Measurements from ENCODE around the gene NOC2L. TPM values are rescaled to one million over a fixed set of nuclear protein-coding genes. Genes with fewer than 3 reads are reported as not detected.

The NOC2L gene
- total and polyA plus RNA-seq, 9 of the 15 experiments (the other 6 are each of a cell fraction or from before 2014, with no cell fraction given), result 4.0 to 410 (median 200) TPM

DNA sequence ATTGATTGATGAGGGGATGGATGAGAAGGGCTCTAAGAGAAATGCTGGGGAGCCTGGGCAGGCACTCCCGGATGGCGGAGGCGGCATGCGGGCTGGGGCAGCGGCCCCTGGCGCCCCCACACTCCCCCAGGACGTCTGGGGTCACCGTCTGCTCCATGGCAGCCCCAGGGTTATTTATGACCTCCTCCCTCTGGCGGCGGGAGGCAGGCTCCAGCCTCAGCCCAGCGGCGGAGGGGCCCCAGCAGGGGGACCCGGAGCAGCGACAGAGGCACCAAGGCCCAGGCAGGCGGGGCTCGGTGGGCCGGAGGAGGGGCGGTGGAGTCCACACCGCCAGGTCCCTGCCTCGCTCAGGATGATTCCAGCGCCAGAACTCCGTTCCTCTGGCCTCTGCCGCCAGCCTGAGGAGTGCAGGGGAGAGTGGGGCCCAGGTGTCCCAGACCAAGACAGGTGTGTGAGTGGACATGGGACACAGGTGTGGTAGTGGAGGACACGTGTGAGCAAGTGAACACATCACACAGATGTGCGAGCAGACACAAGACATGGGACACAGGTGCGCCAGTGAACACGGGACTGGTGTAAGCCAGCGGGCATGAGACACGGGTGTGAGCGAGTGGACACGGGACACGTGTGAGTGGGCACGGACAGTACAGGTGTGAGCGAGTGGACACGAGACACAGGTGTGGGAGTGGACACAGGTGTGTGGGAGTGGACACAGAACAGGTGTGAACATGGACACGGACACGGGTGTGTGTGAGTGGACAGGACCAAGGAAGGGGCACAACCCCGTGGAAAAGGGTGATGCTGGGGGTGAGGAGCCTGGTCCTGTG, 37.8 kb downstream of the NOC2L start (continued):
- TF ChIP-seq SMARCC2 (IDR thresholded peaks at IDR 0.05; ENCODE audit: low read depth), result no peak
- no peak for TF ChIP-seq ZNF253 (CRISPR knock-in tag; conservative IDR thresholded peaks at IDR 0.05)
- TF ChIP-seq, protein P1, sequence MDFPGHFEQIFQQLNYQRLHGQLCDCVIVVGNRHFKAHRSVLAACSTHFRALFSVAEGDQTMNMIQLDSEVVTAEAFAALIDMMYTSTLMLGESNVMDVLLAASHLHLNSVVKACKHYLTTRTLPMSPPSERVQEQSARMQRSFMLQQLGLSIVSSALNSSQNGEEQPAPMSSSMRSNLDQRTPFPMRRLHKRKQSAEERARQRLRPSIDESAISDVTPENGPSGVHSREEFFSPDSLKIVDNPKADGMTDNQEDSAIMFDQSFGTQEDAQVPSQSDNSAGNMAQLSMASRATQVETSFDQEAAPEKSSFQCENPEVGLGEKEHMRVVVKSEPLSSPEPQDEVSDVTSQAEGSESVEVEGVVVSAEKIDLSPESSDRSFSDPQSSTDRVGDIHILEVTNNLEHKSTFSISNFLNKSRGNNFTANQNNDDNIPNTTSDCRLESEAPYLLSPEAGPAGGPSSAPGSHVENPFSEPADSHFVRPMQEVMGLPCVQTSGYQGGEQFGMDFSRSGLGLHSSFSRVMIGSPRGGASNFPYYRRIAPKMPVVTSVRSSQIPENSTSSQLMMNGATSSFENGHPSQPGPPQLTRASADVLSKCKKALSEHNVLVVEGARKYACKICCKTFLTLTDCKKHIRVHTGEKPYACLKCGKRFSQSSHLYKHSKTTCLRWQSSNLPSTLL (IDR thresholded peaks at IDR 0.05), result no peak
- no peak for TF ChIP-seq HLTF (IDR thresholded peaks at IDR 0.05)
- TF ChIP-seq MAZ (CRISPR knock-in tag; conservative IDR thresholded peaks at IDR 0.05 in 1 of 2, IDR thresholded peaks at IDR 0.05 in 1 of 2), result peak; percentile 86 to 94
- TF ChIP-seq SMAD1 (IDR thresholded peaks at IDR 0.05; ENCODE audit: low read depth, low read length, partially characterized antibody), result no peak
- no peak for TF ChIP-seq ZNF830 (CRISPR knock-in tag; IDR thresholded peaks at IDR 0.05)
- TF ChIP-seq, protein P2, sequence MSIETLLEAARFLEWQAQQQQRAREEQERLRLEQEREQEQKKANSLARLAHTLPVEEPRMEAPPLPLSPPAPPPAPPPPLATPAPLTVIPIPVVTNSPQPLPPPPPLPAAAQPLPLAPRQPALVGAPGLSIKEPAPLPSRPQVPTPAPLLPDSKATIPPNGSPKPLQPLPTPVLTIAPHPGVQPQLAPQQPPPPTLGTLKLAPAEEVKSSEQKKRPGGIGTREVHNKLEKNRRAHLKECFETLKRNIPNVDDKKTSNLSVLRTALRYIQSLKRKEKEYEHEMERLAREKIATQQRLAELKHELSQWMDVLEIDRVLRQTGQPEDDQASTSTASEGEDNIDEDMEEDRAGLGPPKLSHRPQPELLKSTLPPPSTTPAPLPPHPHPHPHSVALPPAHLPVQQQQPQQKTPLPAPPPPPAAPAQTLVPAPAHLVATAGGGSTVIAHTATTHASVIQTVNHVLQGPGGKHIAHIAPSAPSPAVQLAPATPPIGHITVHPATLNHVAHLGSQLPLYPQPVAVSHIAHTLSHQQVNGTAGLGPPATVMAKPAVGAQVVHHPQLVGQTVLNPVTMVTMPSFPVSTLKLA (conservative IDR thresholded peaks at IDR 0.05), result peak in 1 of 2 experiments; percentile 72; a peak in 2 of 4 replicates
- TF ChIP-seq, protein P3, sequence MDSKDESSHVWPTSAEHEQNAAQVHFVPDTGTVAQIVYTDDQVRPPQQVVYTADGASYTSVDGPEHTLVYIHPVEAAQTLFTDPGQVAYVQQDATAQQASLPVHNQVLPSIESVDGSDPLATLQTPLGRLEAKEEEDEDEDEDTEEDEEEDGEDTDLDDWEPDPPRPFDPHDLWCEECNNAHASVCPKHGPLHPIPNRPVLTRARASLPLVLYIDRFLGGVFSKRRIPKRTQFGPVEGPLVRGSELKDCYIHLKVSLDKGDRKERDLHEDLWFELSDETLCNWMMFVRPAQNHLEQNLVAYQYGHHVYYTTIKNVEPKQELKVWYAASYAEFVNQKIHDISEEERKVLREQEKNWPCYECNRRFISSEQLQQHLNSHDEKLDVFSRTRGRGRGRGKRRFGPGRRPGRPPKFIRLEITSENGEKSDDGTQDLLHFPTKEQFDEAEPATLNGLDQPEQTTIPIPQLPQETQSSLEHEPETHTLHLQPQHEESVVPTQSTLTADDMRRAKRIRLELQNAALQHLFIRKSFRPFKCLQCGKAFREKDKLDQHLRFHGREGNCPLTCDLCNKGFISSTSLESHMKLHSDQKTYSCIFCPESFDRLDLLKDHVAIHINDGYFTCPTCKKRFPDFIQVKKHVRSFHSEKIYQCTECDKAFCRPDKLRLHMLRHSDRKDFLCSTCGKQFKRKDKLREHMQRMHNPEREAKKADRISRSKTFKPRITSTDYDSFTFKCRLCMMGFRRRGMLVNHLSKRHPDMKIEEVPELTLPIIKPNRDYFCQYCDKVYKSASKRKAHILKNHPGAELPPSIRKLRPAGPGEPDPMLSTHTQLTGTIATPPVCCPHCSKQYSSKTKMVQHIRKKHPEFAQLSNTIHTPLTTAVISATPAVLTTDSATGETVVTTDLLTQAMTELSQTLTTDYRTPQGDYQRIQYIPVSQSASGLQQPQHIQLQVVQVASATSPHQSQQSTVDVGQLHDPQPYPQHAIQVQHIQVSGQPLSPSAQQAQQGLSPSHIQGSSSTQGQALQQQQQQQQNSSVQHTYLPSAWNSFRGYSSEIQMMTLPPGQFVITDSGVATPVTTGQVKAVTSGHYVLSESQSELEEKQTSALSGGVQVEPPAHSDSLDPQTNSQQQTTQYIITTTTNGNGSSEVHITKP (IDR thresholded peaks at IDR 0.05; ENCODE audit: partially characterized antibody), result peak; percentile 44
- TF ChIP-seq ZNF184 (CRISPR knock-in tag; IDR thresholded peaks at IDR 0.05), result no peak
- no peak for TF ChIP-seq ZNF699 (CRISPR knock-in tag; IDR thresholded peaks at IDR 0.05; ENCODE audit: insufficient replicate concordance)
- TF ChIP-seq TFAM (CRISPR knock-in tag; conservative IDR thresholded peaks at IDR 0.05), result no peak
- TF ChIP-seq, protein P4, sequence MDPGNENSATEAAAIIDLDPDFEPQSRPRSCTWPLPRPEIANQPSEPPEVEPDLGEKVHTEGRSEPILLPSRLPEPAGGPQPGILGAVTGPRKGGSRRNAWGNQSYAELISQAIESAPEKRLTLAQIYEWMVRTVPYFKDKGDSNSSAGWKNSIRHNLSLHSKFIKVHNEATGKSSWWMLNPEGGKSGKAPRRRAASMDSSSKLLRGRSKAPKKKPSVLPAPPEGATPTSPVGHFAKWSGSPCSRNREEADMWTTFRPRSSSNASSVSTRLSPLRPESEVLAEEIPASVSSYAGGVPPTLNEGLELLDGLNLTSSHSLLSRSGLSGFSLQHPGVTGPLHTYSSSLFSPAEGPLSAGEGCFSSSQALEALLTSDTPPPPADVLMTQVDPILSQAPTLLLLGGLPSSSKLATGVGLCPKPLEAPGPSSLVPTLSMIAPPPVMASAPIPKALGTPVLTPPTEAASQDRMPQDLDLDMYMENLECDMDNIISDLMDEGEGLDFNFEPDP (CRISPR knock-in tag; IDR thresholded peaks at IDR 0.05), result no peak
- TF ChIP-seq, protein P5, sequence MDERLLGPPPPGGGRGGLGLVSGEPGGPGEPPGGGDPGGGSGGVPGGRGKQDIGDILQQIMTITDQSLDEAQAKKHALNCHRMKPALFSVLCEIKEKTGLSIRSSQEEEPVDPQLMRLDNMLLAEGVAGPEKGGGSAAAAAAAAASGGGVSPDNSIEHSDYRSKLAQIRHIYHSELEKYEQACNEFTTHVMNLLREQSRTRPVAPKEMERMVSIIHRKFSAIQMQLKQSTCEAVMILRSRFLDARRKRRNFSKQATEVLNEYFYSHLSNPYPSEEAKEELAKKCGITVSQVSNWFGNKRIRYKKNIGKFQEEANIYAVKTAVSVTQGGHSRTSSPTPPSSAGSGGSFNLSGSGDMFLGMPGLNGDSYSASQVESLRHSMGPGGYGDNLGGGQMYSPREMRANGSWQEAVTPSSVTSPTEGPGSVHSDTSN (CRISPR knock-in tag; IDR thresholded peaks at IDR 0.05; ENCODE audit: low read depth), result peak; percentile 58
- TF ChIP-seq, protein P5 (tag; conservative IDR thresholded peaks at IDR 0.05; ENCODE audit: low read depth), result peak; percentile 95
